Neural crest cell (in vitro differentiated cells): Measurements from ENCODE around the gene PCDH9. TPM values are rescaled to one million over a fixed set of nuclear protein-coding genes. Genes with fewer than 3 reads are reported as not detected.

Experiments used
- DNase-seq: peaks from one replicate; pipeline ENCODE4 v3.0.0; 2021; ENCODE audit warnings: low read depth, mixed read lengths, low spot score
- H3K27ac Mint-ChIP-seq: one replicate; pipeline ENCODE4 v1.8.0; 2021; ENCODE audit warnings: mild to moderate bottlenecking, mixed read lengths; ENCODE audit not compliant: unreplicated experiment
- H3K27me3 Mint-ChIP-seq: 2 replicates; pipeline ENCODE4 v1.8.0; 2021; ENCODE audit warnings: low read depth, mild to moderate bottlenecking, mixed read lengths
- H3K36me3 Mint-ChIP-seq: 2 replicates; pipeline ENCODE4 v1.8.0; 2021; ENCODE audit warnings: low read depth, mild to moderate bottlenecking, mixed read lengths
- H3K4me1 Mint-ChIP-seq: 2 replicates; pipeline ENCODE4 v1.8.0; 2021; ENCODE audit warnings: mixed read lengths
- H3K4me3 Mint-ChIP-seq: one replicate; pipeline ENCODE4 v1.8.0; 2021; ENCODE audit warnings: mild to moderate bottlenecking, mixed read lengths
- H3K9me3 Mint-ChIP-seq: 2 replicates; pipeline ENCODE4 v1.8.0; 2021; ENCODE audit warnings: mixed read lengths
- CTCF ChIP-seq: fragments of 200-600 bp; sonication (generic); conservative IDR thresholded peaks from 2 replicates; pipeline ENCODE4 v1.5.0; 2021; ENCODE audit warnings: antibody characterized with exemption, mild to moderate bottlenecking
- total RNA-seq: library from RNA; stranded (reverse); gene quantifications from 2 replicates; pipeline ENCODE4 v1.2.1, GENCODE V29; 2021

Gene PCDH9
- total RNA-seq, 1 donor from 2014 or later, result 6.3 TPM

GRCh38 chr13:66551128-66551527 is 679.0 kb downstream of the PCDH9 start:
- H3K9me3 Mint-ChIP-seq, result no peaks in the 10 kb centered on the region
- H3K36me3 Mint-ChIP-seq, result no peaks in the 10 kb centered on the region
- DNase-seq, result no peak
- no peak overlapping the region for H3K27ac Mint-ChIP-seq
- no peak for TF ChIP-seq CTCF
- no peak overlapping the region for H3K4me3 Mint-ChIP-seq
- no peaks in the 10 kb centered on the region for H3K27me3 Mint-ChIP-seq
- H3K4me1 Mint-ChIP-seq, result no peaks in the 10 kb centered on the region

- no peak for DNase-seq
These were observed 682.5 kb downstream of the PCDH9 start for GRCh38 chr13:66547685-66548084.

GRCh38 chr13:66546534-66547379 is 683.4 kb downstream of the PCDH9 start:
- H3K27me3 Mint-ChIP-seq, result no peaks in the 10 kb centered on the region
- DNase-seq, result no peak

More at GRCh38 chr13:66547685-66548084, 682.5 kb downstream of the PCDH9 start:
- Mint-ChIP-seq H3K27ac (no peak overlapping the region), H3K4me3 (no peak overlapping the region), H3K36me3 (no peaks in the 10 kb centered on the region), H3K9me3 (no peaks in the 10 kb centered on the region), H3K4me1 (no peaks in the 10 kb centered on the region), H3K27me3 (no peaks in the 10 kb centered on the region)
- no peak for TF ChIP-seq CTCF

GRCh38 chr13:66543780-66544179 is 686.4 kb downstream of the PCDH9 start:
- no peak for TF ChIP-seq CTCF
- H3K27ac Mint-ChIP-seq, result no peak overlapping the region
- H3K27me3 Mint-ChIP-seq, result no peaks in the 10 kb centered on the region
- no peaks in the 10 kb centered on the region for H3K36me3 Mint-ChIP-seq
- H3K4me1 Mint-ChIP-seq, result no peaks in the 10 kb centered on the region
- no peak for DNase-seq
- peaks cover 5% of the 10 kb centered on the region for H3K9me3 Mint-ChIP-seq
- no peak overlapping the region for H3K4me3 Mint-ChIP-seq

More at GRCh38 chr13:66546534-66547379, 683.4 kb downstream of the PCDH9 start:
- Mint-ChIP-seq H3K27ac (no peak overlapping the region), H3K36me3 (no peaks in the 10 kb centered on the region), H3K9me3 (no peaks in the 10 kb centered on the region), H3K4me3 (no peak overlapping the region), H3K4me1 (no peaks in the 10 kb centered on the region)
- no peak for TF ChIP-seq CTCF

- no peak for TF ChIP-seq CTCF
- H3K36me3 Mint-ChIP-seq, result no peaks in the 10 kb centered on the region
- no peak overlapping the region for H3K27ac Mint-ChIP-seq
- H3K27me3 Mint-ChIP-seq, result no peaks in the 10 kb centered on the region
- H3K4me3 Mint-ChIP-seq, result no peak overlapping the region
- H3K4me1 Mint-ChIP-seq, result no peaks in the 10 kb centered on the region
- peaks cover 5% of the 10 kb centered on the region for H3K9me3 Mint-ChIP-seq
- DNase-seq, result no peak
These were observed 692.7 kb downstream of the PCDH9 start for GRCh38 chr13:66537417-66537816.
